Chondrocyte (in vitro differentiated cells): ENCODE measurements around the gene GPR162. TPM values are rescaled to one million over a fixed set of nuclear protein-coding genes. Genes with fewer than 3 reads are reported as not detected.

Experiments used
- DNase-seq: peaks from one replicate; pipeline ENCODE4 v3.0.0; 2021; ENCODE audit warnings: mixed read lengths, low spot score
- H3K27ac Mint-ChIP-seq: one replicate; pipeline ENCODE4 v1.8.0; 2021; ENCODE audit warnings: mild to moderate bottlenecking, moderate library complexity, mixed read lengths; ENCODE audit not compliant: unreplicated experiment
- H3K27me3 Mint-ChIP-seq: 2 replicates; pipeline ENCODE4 v1.8.0; 2021; ENCODE audit warnings: low read depth, mixed read lengths
- H3K36me3 Mint-ChIP-seq: 2 replicates; pipeline ENCODE4 v1.8.0; 2021; ENCODE audit warnings: low read depth, mixed read lengths
- H3K4me1 Mint-ChIP-seq: 2 replicates; pipeline ENCODE4 v1.8.0; 2021; ENCODE audit warnings: low read depth, mild to moderate bottlenecking, mixed read lengths
- H3K4me3 Mint-ChIP-seq: one replicate; pipeline ENCODE4 v1.8.0; 2021; ENCODE audit warnings: mild to moderate bottlenecking, moderate library complexity, mixed read lengths; ENCODE audit not compliant: unreplicated experiment
- H3K9me3 Mint-ChIP-seq: 2 replicates; pipeline ENCODE4 v1.8.0; 2021; ENCODE audit warnings: low read depth, mixed read lengths
- total RNA-seq: library from RNA; stranded (reverse); gene quantifications from 3 replicates; pipeline ENCODE4 v1.2.1, GENCODE V29; 2021
- TF ChIP-seq, protein P1 (sequence below): fragments of 200-600 bp; sonication (generic); IDR thresholded peaks from 2 replicates; pipeline ENCODE4 v1.5.0; 2021; ENCODE audit warnings: antibody characterized with exemption, mild to moderate bottlenecking, moderate library complexity

Gene GPR162
- total RNA-seq, 1 donor from 2014 or later = 4.2 TPM

GRCh38 chr12:6838854-6839253, 17.2 kb downstream of the GPR162 start:
- TF ChIP-seq, protein P1, sequence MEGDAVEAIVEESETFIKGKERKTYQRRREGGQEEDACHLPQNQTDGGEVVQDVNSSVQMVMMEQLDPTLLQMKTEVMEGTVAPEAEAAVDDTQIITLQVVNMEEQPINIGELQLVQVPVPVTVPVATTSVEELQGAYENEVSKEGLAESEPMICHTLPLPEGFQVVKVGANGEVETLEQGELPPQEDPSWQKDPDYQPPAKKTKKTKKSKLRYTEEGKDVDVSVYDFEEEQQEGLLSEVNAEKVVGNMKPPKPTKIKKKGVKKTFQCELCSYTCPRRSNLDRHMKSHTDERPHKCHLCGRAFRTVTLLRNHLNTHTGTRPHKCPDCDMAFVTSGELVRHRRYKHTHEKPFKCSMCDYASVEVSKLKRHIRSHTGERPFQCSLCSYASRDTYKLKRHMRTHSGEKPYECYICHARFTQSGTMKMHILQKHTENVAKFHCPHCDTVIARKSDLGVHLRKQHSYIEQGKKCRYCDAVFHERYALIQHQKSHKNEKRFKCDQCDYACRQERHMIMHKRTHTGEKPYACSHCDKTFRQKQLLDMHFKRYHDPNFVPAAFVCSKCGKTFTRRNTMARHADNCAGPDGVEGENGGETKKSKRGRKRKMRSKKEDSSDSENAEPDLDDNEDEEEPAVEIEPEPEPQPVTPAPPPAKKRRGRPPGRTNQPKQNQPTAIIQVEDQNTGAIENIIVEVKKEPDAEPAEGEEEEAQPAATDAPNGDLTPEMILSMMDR = no peak
- Mint-ChIP-seq H3K36me3 (peaks cover 31% of the 10 kb centered on the region), H3K9me3 (no peaks in the 10 kb centered on the region), H3K27ac (no peak overlapping the region), H3K4me3 (no peak overlapping the region), H3K27me3 (no peaks in the 10 kb centered on the region), H3K4me1 (no peaks in the 10 kb centered on the region)
- DNase-seq = no peak

- Mint-ChIP-seq H3K4me3 (no peak overlapping the region), H3K9me3 (no peaks in the 10 kb centered on the region), H3K27me3 (no peaks in the 10 kb centered on the region), H3K27ac (no peak overlapping the region), H3K36me3 (peaks cover 29% of the 10 kb centered on the region), H3K4me1 (no peaks in the 10 kb centered on the region)
- TF ChIP-seq, protein P1 = no peak
- DNase-seq = no peak
Observed at GRCh38 chr12:6839482-6840201, 18.0 kb downstream of the GPR162 start.

GRCh38 chr12:6840330-6840729, 18.7 kb downstream of the GPR162 start:
- H3K4me3 Mint-ChIP-seq = no peak overlapping the region
- TF ChIP-seq, protein P1 = no peak
- H3K27ac Mint-ChIP-seq = no peak overlapping the region

DNA sequence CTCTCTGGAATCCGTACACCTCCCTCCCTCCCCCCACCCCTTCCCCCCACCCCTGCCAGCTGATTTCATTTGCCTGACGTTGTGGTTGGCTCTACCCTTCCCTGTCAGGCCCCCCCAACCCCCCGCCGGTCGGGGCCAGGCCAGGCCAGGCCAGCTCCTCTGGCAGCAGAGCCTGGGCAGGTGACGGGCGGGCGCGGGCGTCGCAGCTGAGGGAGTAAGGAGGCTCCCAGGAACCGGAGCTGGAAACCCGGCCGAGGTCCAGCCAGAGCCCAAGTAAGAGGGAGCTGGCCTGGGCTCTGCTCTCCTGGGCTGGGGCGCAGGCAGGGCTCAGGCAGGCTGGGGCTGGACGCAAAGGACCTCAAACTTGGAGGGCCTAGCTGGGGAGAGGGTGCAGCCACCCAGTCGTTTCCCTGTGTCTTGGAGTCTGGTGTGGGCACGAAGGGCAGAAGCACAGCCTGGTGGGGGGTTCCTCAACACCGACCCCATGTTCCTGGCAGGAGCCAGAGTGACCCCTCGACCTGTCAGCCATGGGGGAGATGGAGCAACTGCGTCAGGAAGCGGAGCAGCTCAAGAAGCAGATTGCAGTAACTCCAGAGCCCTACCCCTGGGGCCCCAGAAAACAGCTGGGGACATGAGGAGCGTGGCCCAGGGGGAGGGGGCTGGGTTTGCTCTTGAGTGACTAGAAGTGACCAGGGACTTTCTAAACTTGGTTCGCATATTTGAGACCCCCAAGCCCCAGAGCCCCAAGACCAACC, 19.3 kb downstream of the GPR162 start, which contains the start of gene GNB3:
Gene GNB3 (plus strand): TSS at position 165 of the 755 bp plus-strand sequence. CDS start 363 bp downstream, at position 528.
- Mint-ChIP-seq H3K9me3 (no peaks in the 10 kb centered on the region), H3K36me3 (peaks cover 34% of the 10 kb centered on the region), H3K4me1 (no peaks in the 10 kb centered on the region), H3K4me3 (no peak within 1 kb of the TSS), H3K27ac (no peak within 1 kb of the TSS), H3K27me3 (no peaks in the 10 kb centered on the region)
- TF ChIP-seq, protein P1 = no peak
- no peak for DNase-seq

More at GRCh38 chr12:6840330-6840729, 18.7 kb downstream of the GPR162 start:
- Mint-ChIP-seq H3K27me3 (no peaks in the 10 kb centered on the region), H3K4me1 (no peaks in the 10 kb centered on the region), H3K9me3 (no peaks in the 10 kb centered on the region), H3K36me3 (peaks cover 33% of the 10 kb centered on the region)
- no peak for DNase-seq

DNA sequence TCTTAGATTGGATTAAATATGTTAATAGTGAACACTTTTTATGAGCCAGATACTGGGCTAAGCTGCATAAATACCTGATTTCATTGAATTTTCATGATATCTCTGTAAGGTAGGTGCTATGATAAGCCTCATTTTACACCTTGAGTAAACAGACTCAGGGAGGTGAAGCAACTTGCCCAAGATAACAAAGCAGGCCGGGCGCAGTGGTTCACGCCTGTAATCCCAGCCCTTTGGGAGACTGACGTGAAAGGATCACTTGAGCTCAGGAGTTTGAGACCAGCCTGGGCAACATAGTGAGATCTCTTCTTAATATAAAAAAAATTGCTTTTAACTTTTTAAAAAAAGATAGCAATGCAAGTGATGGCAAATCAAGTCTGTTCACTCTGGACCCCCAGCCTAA, 20.5 kb downstream of the GPR162 start:
- Mint-ChIP-seq H3K4me1 (no peaks in the 10 kb centered on the region), H3K27me3 (no peaks in the 10 kb centered on the region), H3K36me3 (peaks cover 35% of the 10 kb centered on the region), H3K27ac (no peak overlapping the region), H3K9me3 (no peaks in the 10 kb centered on the region), H3K4me3 (no peak overlapping the region)
- no peak for DNase-seq
- TF ChIP-seq, protein P1 = no peak
